Hindlimb muscle (tissue), 1 donor: ENCODE results near the gene FOXI1. TPM values are rescaled to one million over a fixed set of nuclear protein-coding genes. Genes with fewer than 3 reads are reported as not detected.

Experiments
- DNase-seq: peaks from one replicate; pipeline ENCODE4 v3.0.0-alpha.2; 2013
- polyA plus RNA-seq: library from polyadenylated mRNA; unstranded; fragments of 120-200 nt; gene quantifications from one replicate; pipeline ENCODE4 v1.2.1, GENCODE V29; 2013; ENCODE audit not compliant: insufficient read length

FOXI1 gene
- polyA plus RNA-seq: not detected

GRCh38 chr5:170105642-170106611 lies at the start of gene FOXI1:
Gene FOXI1, plus strand, starts transcription at chr5:170105897. Its CDS starts 61 bp downstream, at chr5:170105958.
- DNase-seq: no peak

GRCh38 chr5:170056561-170057267 lies 49.0 kb upstream of the FOXI1 start:
- DNase-seq: no peak

GRCh38 chr5:170057311-170057710 lies 48.4 kb upstream of the FOXI1 start:
- no peak for DNase-seq

GRCh38 chr5:170059221-170059620 lies 46.5 kb upstream of the FOXI1 start:
- no peak for DNase-seq

GRCh38 chr5:170067152-170067551 lies 38.5 kb upstream of the FOXI1 start:
- DNase-seq: no peak

GRCh38 chr5:170067574-170068170 lies 38.0 kb upstream of the FOXI1 start:
- DNase-seq: no peak

GRCh38 chr5:170069512-170069911 lies 36.2 kb upstream of the FOXI1 start:
- DNase-seq: no peak

GRCh38 chr5:170070556-170071412 lies 34.9 kb upstream of the FOXI1 start:
- peak; percentile 38 for DNase-seq

GRCh38 chr5:170071748-170072147 lies 33.9 kb upstream of the FOXI1 start:
- DNase-seq: no peak

- DNase-seq: no peak
Measured at GRCh38 chr5:170075696-170076095, 30.0 kb upstream of the FOXI1 start.

- DNase-seq: no peak
Measured at GRCh38 chr5:170076211-170076610, 29.5 kb upstream of the FOXI1 start.

- no peak for DNase-seq
Measured at GRCh38 chr5:170076739-170077138, 29.0 kb upstream of the FOXI1 start.

GRCh38 chr5:170077526-170077925 lies 28.2 kb upstream of the FOXI1 start:
- no peak for DNase-seq

- no peak for DNase-seq
Measured at GRCh38 chr5:170078458-170078857, 27.2 kb upstream of the FOXI1 start.

- DNase-seq: no peak
Measured at GRCh38 chr5:170078931-170079330, 26.8 kb upstream of the FOXI1 start.

- DNase-seq: no peak
Measured at GRCh38 chr5:170080217-170080616, 25.5 kb upstream of the FOXI1 start.

- DNase-seq: no peak
Measured at GRCh38 chr5:170080786-170081445, 24.8 kb upstream of the FOXI1 start.

- no peak for DNase-seq
Measured at GRCh38 chr5:170081616-170082015, 24.1 kb upstream of the FOXI1 start.

- DNase-seq: no peak
Measured at GRCh38 chr5:170082701-170083100, 23.0 kb upstream of the FOXI1 start.

- DNase-seq: no peak
Measured at GRCh38 chr5:170087168-170087817, 18.4 kb upstream of the FOXI1 start.
